MM.1S (cell line): ENCODE measurements around the gene IGSF9B.

Source experiments
- EZH2 ChIP-seq: fragments of 300-600 bp; sonication (generic); optimal IDR thresholded peaks from 2 replicates; pipeline ENCODE3; 2017; ENCODE audit warnings: low read depth, mild to moderate bottlenecking, antibody characterized with exemption, low read length, mixed read lengths
- EZH2phosphoT487 ChIP-seq: fragments of 300-600 bp; sonication (generic); IDR thresholded peaks from 2 replicates; pipeline ENCODE4 v1.6.1; 2018; ENCODE audit warnings: antibody characterized with exemption, low read length
- TF ChIP-seq, protein P1 (sequence below): fragments of 300-600 bp; sonication (generic); IDR thresholded peaks from 2 replicates; pipeline ENCODE4 v1.5.1; 2016; ENCODE audit warnings: antibody characterized with exemption, low read length, mixed read lengths

DNA sequence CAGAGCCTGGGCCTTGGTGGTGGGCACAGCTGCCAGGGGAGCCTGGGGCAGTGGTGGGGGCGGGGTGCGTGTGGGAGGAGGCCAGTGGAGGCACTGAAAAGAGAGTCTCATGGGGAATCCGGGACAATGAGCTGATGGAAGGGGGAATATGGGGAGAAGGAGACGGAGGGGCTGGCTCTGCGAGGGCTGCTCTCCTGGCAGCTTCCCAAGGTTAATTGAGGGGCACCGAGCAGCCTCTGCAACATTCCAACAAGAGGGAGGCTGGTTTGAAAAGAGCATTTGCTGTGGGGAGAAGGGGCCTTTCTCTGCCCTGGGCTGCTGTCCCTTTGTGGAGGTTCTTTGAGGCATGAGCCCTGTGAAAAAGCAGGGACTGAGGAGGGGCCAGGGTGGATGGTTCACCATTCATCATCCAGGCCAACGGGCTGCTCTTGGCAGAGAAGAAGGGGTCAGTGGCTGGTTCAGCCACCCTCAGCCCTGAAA lies 9.4 kb upstream of the IGSF9B start:
- TF ChIP-seq, protein P1, sequence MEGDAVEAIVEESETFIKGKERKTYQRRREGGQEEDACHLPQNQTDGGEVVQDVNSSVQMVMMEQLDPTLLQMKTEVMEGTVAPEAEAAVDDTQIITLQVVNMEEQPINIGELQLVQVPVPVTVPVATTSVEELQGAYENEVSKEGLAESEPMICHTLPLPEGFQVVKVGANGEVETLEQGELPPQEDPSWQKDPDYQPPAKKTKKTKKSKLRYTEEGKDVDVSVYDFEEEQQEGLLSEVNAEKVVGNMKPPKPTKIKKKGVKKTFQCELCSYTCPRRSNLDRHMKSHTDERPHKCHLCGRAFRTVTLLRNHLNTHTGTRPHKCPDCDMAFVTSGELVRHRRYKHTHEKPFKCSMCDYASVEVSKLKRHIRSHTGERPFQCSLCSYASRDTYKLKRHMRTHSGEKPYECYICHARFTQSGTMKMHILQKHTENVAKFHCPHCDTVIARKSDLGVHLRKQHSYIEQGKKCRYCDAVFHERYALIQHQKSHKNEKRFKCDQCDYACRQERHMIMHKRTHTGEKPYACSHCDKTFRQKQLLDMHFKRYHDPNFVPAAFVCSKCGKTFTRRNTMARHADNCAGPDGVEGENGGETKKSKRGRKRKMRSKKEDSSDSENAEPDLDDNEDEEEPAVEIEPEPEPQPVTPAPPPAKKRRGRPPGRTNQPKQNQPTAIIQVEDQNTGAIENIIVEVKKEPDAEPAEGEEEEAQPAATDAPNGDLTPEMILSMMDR: no peak
- TF ChIP-seq EZH2: no peak
- no peak for TF ChIP-seq EZH2phosphoT487
